ENCODE measurements around the gene MSH2. TPM values are rescaled to one million over a fixed set of nuclear protein-coding genes. Genes with fewer than 3 reads are reported as not detected.

MSH2 gene
- total and polyA plus RNA-seq, 4 donors, result 1.6 to 33.3 (median 3.8) TPM

DNA sequence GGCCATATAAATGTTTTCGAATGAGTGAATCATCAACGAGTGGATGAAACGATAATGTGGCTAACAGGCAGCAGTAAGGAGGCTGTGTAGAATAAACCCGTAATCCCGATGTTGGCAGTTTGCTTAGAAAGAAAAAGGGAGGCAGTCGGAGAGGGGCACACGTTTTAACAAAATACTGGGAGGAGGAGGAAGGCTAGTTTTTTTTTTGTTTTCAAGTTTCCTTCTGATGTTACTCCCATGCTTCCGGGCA lies 476 bp upstream of the MSH2 start (continued):
- TF ChIP-seq, protein P1, sequence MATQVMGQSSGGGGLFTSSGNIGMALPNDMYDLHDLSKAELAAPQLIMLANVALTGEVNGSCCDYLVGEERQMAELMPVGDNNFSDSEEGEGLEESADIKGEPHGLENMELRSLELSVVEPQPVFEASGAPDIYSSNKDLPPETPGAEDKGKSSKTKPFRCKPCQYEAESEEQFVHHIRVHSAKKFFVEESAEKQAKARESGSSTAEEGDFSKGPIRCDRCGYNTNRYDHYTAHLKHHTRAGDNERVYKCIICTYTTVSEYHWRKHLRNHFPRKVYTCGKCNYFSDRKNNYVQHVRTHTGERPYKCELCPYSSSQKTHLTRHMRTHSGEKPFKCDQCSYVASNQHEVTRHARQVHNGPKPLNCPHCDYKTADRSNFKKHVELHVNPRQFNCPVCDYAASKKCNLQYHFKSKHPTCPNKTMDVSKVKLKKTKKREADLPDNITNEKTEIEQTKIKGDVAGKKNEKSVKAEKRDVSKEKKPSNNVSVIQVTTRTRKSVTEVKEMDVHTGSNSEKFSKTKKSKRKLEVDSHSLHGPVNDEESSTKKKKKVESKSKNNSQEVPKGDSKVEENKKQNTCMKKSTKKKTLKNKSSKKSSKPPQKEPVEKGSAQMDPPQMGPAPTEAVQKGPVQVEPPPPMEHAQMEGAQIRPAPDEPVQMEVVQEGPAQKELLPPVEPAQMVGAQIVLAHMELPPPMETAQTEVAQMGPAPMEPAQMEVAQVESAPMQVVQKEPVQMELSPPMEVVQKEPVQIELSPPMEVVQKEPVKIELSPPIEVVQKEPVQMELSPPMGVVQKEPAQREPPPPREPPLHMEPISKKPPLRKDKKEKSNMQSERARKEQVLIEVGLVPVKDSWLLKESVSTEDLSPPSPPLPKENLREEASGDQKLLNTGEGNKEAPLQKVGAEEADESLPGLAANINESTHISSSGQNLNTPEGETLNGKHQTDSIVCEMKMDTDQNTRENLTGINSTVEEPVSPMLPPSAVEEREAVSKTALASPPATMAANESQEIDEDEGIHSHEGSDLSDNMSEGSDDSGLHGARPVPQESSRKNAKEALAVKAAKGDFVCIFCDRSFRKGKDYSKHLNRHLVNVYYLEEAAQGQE (IDR thresholded peaks at IDR 0.05), result no peak
- TF ChIP-seq YY1 (IDR thresholded peaks at IDR 0.05), result no peak
- TF ChIP-seq, protein P2, sequence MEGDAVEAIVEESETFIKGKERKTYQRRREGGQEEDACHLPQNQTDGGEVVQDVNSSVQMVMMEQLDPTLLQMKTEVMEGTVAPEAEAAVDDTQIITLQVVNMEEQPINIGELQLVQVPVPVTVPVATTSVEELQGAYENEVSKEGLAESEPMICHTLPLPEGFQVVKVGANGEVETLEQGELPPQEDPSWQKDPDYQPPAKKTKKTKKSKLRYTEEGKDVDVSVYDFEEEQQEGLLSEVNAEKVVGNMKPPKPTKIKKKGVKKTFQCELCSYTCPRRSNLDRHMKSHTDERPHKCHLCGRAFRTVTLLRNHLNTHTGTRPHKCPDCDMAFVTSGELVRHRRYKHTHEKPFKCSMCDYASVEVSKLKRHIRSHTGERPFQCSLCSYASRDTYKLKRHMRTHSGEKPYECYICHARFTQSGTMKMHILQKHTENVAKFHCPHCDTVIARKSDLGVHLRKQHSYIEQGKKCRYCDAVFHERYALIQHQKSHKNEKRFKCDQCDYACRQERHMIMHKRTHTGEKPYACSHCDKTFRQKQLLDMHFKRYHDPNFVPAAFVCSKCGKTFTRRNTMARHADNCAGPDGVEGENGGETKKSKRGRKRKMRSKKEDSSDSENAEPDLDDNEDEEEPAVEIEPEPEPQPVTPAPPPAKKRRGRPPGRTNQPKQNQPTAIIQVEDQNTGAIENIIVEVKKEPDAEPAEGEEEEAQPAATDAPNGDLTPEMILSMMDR (IDR thresholded peaks at IDR 0.05; ENCODE audit: low read depth, low read length, missing input control), result no peak
- TF ChIP-seq NR2F2 (IDR thresholded peaks at IDR 0.05), result no peak
- TF ChIP-seq JUND (IDR thresholded peaks at IDR 0.05), result no peak
- TF ChIP-seq SP1 (IDR thresholded peaks at IDR 0.05), result no peak
- no peak for TF ChIP-seq HNF4G (IDR thresholded peaks at IDR 0.05)
- TF ChIP-seq FOXA2 (IDR thresholded peaks at IDR 0.05), result no peak

DNA sequence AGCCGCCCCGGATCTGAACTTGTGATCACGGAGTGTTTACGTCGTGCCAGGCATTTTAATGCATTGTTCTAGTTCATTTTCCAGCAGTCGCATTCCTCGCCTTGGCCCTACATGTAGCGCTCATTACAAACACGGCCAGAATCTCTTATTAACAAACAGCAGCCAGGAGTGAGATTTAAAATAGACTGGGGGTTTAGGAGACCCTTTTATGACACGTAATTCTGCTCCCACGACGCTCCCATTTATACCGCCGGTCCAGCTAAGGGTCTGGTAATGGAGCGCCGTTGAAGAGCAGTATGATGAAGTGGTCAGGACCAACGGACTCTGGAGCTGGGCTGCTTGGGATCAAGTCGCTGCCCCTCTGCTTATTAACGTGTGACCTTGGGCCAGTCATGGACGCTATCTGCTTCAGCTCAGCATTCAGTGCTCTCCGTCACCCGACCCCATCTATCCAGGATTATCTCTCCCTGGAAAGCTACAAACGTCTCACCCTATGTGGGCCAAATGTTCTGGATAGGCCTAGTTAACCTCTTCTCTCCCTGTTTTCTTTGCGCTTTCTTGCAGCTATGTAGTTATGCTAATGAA lies 745 bp downstream of the MSH2 start:
- H3K36me3 ChIP-seq (ENCODE audit: control insufficient read depth in 4 of 4, insufficient read depth in 3 of 4, low read depth in 1 of 4, low read length in 3 of 4), result no peaks in the 10 kb centered on the region
- WGBS, result 13% methylated on average over 24 of the region's 24 CpGs
- no peaks in the 10 kb centered on the region for H3K27me3 ChIP-seq (ENCODE audit: control insufficient read depth in 4 of 4, insufficient read depth in 4 of 4, low read length in 3 of 4)
- peaks cover 2 to 18% (median 13%) of the 10 kb centered on the region in 4 donors for H3K4me1 ChIP-seq (ENCODE audit: control insufficient read depth in 4 of 4, insufficient read depth in 4 of 4, low read length in 3 of 4)
- no peak for DNase-seq (ENCODE audit: low spot score)
- peak overlapping the region in 1 of 2 donors; percentile 51 for H3K27ac ChIP-seq (ENCODE audit: low read depth in 1 of 2, low read length in 2 of 2)
- H3K4me3 ChIP-seq (ENCODE audit: low read depth in 1 of 3, low read length in 3 of 3), result peak overlapping the region; percentile 78 to 91 (median 83)
- no peak for TF ChIP-seq HNF4G (IDR thresholded peaks at IDR 0.05)
- no peak for TF ChIP-seq HNF4A (conservative IDR thresholded peaks at IDR 0.05)
- TF ChIP-seq GABPA (IDR thresholded peaks at IDR 0.05 in 1 of 2, conservative IDR thresholded peaks at IDR 0.05 in 1 of 2), result no peak
- TF ChIP-seq, protein P3, sequence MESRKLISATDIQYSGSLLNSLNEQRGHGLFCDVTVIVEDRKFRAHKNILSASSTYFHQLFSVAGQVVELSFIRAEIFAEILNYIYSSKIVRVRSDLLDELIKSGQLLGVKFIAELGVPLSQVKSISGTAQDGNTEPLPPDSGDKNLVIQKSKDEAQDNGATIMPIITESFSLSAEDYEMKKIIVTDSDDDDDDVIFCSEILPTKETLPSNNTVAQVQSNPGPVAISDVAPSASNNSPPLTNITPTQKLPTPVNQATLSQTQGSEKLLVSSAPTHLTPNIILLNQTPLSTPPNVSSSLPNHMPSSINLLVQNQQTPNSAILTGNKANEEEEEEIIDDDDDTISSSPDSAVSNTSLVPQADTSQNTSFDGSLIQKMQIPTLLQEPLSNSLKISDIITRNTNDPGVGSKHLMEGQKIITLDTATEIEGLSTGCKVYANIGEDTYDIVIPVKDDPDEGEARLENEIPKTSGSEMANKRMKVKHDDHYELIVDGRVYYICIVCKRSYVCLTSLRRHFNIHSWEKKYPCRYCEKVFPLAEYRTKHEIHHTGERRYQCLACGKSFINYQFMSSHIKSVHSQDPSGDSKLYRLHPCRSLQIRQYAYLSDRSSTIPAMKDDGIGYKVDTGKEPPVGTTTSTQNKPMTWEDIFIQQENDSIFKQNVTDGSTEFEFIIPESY (IDR thresholded peaks at IDR 0.05), result no peak
- no peak for TF ChIP-seq NR2F2 (IDR thresholded peaks at IDR 0.05)
- TF ChIP-seq SP1 (IDR thresholded peaks at IDR 0.05), result no peak
- TF ChIP-seq, protein P2 (IDR thresholded peaks at IDR 0.05; ENCODE audit: low read depth, low read length, missing input control), result no peak
- no peak for TF ChIP-seq EGR1 (IDR thresholded peaks at IDR 0.05; ENCODE audit: low read depth in 2 of 2)
- TF ChIP-seq RAD21 (IDR thresholded peaks at IDR 0.05), result no peak
- TF ChIP-seq FOXA2 (IDR thresholded peaks at IDR 0.05), result no peak
- TF ChIP-seq, protein P4, sequence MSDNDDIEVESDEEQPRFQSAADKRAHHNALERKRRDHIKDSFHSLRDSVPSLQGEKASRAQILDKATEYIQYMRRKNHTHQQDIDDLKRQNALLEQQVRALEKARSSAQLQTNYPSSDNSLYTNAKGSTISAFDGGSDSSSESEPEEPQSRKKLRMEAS (IDR thresholded peaks at IDR 0.05), result no peak
- TF ChIP-seq, protein P5, sequence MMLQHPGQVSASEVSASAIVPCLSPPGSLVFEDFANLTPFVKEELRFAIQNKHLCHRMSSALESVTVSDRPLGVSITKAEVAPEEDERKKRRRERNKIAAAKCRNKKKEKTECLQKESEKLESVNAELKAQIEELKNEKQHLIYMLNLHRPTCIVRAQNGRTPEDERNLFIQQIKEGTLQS (IDR thresholded peaks at IDR 0.05), result no peak
- TF ChIP-seq TAF1 (conservative IDR thresholded peaks at IDR 0.05), result no peak
- no peak for TF ChIP-seq RXRA (IDR thresholded peaks at IDR 0.05)
- H3K9ac ChIP-seq (ENCODE audit: low read depth in 1 of 2, low read length in 2 of 2), result peak overlapping the region in 1 of 2 donors; percentile 11
- no peaks in the 10 kb centered on the region for H3K9me3 ChIP-seq (ENCODE audit: control insufficient read depth in 4 of 4, low read length in 3 of 4)
